Measurements from ENCODE around the gene PAK6.

- no peak for TF ChIP-seq REST (IDR thresholded peaks at IDR 0.05; ENCODE audit: insufficient read depth in 1 of 2, low read depth in 2 of 2, low read length in 2 of 2)
- TF ChIP-seq POLR2AphosphoS5 (IDR thresholded peaks at IDR 0.05; ENCODE audit: low read depth, low read length) = no peak
- no peak for TF ChIP-seq TAF1 (IDR thresholded peaks at IDR 0.05; ENCODE audit: borderline replicate concordance, insufficient read depth, low read length)
- no peak for TF ChIP-seq SIN3A (IDR thresholded peaks at IDR 0.05; ENCODE audit: borderline replicate concordance, insufficient read depth, low read length)
These were observed 20.2 kb downstream of the PAK6 start for GRCh38 chr15:40259021-40259420.

Measured in PFSK-1 (cell line).